Fibroblast of skin of right biceps (primary cell): ENCODE measurements around the gene SBK3.
"Not testable (repeated sequence)": the region's sequence is repeated elsewhere in the genome, so short reads cannot be mapped to it uniquely, and the experiment has no call there.

Source experiments
- DNase-seq: peaks from one replicate; pipeline ENCODE4 v3.0.0-alpha.2; 2013

Gene SBK3

DNA sequence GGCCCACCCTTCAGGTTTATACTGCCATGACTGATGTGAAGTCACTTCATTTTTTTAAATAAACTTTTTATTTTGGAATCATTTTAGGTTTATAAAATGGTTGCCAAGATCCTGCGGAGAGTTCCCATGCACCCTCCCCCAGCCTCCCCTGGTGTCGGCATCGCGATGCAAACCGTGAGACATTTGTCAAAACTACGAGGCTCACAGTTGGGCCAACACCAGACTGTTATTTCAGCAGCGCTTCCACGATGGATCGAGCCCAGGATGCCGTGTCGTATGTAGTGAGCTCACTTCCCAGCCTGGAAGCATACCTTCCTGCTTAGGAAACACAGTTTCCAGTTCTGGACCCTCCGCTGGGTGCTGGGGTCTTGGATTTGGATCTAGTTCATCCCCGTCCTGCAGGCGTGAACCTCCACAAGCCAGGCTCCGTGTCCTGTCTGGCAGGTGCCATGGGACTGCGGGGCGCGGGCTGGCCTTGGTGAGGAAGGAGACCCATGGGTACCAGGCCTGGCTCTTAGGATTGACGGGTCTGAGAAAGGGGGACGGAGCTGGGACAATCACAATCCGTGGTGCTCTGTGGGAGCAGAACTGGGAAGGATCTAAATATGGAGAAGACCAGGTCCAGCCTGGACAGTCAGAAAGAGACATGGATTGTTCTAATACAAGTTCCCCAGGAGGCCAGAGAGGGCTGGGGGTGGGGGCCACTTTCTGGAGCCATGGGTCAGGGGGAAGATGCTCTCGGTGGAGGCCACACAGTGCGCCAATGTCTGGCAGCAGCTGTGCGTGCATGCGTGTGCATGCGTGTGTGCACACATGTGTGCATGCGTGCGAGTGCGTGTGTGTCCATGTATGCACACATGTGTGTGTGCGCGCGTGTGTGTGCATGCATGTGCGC, 6.0 kb downstream of the SBK3 start:
- no peak for DNase-seq

- DNase-seq, result no peak
These were observed 7.2 kb downstream of the SBK3 start for GRCh38 chr19:55538132-55538531.

DNA sequence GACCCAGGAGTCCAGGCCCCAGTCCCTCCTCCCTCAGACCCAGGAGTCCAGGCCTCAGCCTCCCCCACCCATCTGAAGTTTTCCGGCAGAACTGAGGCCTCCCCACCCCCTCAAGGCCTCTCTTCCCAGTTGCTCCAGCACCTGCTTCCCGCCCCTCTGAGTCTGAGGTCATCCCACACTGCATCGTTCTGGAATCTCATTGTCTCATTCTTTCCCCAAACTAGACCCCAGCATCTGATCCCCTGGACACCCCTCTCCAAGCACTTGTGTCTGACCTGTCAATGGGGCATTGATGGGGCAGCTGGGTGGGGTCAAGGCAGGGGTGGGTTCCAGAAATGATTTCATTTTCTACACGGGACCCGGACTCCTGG, 7.6 kb downstream of the SBK3 start:
- peak; percentile 52 for DNase-seq

GRCh38 chr19:55536951-55537740, 8.2 kb downstream of the SBK3 start, which contains the start of gene SBK2:
Gene SBK2, minus strand, starts transcription at chr19:55537133. Its CDS starts 839 bp downstream, at chr19:55536294.
- no peak for DNase-seq

DNA sequence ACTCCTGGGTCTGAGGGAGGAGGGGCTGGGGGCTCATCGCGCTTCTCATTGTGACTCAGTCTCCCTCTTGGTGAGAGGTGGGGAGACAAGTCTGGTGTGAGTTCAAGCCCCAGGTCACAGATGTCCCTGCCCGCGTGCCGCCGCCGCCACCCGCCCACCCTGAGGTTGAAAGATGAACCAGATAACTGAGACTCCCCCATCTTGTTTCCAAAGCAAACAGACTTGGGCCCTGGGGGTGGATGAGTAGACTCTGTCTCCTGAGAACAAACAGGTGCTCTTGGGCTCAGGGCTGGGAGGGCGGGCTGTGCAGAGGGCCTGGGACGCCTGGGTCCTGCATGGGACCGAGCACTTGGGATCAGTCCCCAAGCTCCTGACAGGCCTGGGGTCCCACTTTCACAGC, 9.0 kb downstream of the SBK3 start:
- no peak for DNase-seq

DNA sequence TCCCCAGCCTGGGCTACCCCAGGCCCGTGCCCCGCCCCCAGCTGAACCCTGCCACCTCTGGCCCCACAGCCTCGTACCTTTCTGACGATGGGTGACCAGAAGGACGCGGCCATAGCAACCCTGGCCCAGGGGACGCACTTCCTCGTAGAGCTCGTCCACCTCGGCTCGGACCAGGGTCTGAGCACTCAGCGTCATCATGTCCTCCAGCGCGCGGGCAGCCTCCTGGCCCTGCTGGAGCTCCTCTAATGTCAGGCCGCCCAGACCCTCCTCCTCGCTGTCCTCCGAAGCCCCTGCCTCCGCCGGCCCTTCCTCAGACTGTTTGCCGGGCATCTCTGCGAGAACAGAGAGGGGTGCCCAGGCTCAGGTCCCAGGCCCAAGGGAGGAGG, 9.4 kb downstream of the SBK3 start:
- no peak for DNase-seq

DNA sequence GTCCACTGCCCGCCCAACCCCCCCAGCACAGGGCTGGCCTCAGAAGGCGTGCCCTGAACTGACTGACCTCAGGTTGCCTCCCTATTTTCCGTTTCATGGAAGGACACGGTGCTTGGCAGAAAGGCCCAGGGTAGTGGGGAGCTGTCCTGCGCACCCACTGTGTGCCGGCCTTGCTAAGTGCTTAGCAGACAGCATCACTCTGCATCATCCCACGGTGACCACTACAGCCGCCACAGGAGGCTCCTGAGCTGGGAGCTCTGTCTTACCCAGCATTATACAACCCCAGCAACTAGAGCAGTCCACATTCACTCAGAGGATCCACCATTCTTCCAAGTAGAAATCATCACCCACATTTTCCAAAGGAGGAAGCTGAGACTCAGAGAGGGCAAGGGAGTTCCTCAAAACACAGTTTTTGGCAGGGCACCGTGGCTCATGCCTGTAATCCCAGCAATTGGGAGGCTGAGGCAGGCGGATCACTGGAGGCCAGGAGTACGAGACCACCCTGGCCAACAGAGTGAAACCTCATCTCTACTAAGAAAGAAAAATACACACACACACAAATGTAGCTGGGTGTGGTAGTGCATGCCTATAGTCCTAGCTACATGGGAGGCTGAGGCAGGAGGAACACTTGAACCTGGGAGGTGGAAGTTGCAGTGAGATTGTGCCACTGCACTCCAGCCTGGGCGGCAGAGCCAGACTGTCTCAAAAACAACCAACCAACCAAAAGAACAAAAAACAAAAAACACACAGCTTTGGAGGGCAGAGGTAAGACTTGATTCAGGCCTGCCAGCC, 10.0 kb downstream of the SBK3 start:
- no peak for DNase-seq

DNA sequence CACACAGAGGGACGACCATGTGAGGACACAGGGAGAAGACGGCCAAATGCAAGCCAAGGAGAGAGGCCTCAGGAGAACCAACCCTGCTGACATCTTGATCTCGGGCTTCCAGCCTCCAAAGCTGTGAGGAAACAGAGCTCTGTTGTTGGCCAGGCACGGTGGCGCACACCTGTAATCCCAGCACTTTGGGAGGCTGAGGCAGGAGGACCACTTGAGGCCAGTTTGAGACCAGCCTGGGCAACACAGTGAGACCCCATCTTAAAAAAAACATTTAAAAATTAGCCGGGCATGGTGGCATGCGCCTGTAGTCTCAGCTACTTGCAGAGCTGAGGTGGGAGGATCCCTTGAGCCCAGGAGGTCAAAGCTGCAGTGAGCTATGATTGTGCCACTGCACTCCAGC, 11.1 kb downstream of the SBK3 start:
- DNase-seq, result not testable (repeated sequence)

DNA sequence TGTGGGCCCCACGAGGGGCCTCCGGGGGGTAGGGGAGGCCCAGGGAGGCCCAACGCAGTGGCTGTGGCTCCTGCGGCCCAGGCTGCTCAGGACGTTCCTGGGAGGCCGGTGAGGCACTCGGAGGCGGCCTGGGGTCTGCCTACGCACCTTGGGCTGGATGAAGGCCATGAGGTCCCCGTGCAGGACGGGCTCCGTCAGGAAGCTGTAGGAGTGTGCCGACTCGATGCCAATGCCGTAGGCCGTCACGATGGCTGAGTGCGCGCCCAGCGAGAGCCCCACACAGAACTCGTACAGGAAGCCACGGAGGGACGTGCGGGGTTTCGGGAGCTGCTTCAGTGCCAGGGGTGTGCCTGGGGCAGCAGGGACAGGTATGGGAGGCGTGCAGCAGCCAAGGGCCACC, 14.3 kb downstream of the SBK3 start:
- no peak for DNase-seq

GRCh38 chr19:55529636-55530234, 15.6 kb downstream of the SBK3 start:
- no peak for DNase-seq

- DNase-seq, result peak; percentile 26
These were observed 17.1 kb downstream of the SBK3 start for GRCh38 chr19:55528030-55528803.

DNA sequence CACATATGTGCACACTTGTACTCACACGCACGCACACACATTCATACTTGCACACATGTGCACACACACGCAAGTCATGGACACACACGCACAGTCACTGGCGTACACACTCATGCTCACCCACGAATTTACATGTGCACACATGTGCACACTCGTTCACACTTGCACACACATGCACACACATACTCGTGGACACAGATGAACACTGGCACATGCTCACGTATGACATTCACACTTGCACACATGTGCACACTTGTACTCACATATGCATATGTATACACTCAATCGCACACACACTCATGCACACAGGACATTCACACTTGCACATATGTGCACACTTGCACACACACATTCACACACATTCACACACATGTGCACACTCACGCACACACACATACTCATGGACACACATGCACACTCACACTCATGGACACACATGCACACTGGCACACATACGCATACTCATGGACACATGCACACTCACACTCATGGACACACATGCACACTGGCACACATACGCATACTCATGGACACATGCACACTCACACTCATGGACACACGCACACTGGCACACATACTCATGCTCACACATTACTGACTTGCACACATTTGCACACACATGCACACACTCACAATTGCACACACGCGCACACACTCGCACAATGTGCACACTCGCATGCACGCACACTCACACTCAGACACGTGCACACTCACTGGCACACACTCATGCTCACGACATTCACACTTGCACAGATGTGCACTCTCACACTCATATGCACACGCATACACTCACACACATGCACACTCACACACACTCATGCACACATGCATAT, 17.9 kb downstream of the SBK3 start:
- DNase-seq, result no peak

- DNase-seq, result peak; percentile 67
These were observed 18.8 kb downstream of the SBK3 start for GRCh38 chr19:55526216-55527196.

GRCh38 chr19:55525289-55526101, 19.8 kb downstream of the SBK3 start:
- no peak for DNase-seq

DNA sequence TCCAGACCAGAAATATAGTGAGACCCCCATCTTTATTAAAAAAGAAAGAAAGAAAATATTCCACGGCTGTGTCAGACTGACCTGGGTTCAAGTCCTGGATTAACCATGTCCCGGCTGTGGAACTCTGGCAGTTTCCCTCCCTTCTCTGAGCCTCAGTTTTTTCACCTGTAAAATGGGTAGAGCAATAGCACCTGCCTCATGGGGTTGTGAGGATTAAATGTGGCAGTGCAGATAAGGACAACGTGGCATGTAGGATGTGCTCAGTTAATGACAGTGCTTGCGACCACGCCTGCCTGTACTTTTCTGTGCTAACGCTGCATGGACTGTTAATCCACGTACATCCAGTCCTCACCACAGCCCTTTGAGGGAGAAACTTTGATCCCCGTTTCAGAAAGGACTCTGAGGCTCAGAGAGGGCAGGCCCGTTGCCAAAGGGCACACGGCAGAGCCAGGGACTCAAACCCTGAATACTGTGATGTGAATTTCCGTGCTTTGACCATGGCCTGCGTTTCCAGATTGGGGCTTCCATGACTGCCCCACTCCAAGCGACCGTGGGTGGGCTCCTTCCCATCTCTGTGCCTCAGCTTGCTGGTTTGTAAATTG, 24.6 kb downstream of the SBK3 start:
- DNase-seq, result no peak

- DNase-seq, result peak; percentile 86
These were observed 25.7 kb downstream of the SBK3 start for GRCh38 chr19:55519451-55520311.

DNA sequence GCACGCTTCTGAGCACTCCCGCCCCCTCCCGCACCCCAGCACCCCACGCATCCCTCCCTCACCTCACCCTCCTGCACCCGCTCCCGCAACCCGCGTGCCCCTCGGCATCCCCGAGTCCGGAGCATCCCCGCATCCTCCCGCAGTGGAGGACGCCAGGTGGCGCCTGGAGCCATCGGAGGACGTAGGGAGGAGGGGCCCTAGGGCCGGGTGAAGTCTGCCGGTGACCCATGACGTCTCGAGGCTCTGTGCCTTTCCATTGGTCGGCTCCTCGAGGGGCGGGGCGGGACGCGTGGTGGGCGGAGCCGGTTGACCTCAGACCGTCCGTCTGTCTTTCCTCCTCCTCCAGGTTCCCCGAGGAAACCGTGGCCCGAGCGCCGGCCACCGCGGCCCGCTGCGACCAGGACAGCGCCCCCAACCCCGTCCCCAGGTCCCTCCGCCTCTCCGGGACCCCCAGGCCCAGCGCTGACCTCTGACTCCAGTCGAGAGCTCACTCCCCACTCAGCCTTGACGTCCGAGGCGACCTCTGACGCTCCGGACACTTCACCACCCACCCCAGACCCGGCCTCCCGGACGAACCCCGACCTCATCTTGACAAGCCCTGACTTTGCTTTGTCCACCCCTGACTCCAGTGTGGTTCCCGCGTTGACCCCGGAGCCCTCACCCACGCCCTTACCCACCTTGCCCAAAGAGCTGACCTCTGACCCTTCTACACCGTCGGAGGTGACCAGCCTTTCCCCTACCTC, 28.3 kb downstream of the SBK3 start:
- DNase-seq, result peak; percentile 91
